ENCODE results near the gene MYL12B.

DNA sequence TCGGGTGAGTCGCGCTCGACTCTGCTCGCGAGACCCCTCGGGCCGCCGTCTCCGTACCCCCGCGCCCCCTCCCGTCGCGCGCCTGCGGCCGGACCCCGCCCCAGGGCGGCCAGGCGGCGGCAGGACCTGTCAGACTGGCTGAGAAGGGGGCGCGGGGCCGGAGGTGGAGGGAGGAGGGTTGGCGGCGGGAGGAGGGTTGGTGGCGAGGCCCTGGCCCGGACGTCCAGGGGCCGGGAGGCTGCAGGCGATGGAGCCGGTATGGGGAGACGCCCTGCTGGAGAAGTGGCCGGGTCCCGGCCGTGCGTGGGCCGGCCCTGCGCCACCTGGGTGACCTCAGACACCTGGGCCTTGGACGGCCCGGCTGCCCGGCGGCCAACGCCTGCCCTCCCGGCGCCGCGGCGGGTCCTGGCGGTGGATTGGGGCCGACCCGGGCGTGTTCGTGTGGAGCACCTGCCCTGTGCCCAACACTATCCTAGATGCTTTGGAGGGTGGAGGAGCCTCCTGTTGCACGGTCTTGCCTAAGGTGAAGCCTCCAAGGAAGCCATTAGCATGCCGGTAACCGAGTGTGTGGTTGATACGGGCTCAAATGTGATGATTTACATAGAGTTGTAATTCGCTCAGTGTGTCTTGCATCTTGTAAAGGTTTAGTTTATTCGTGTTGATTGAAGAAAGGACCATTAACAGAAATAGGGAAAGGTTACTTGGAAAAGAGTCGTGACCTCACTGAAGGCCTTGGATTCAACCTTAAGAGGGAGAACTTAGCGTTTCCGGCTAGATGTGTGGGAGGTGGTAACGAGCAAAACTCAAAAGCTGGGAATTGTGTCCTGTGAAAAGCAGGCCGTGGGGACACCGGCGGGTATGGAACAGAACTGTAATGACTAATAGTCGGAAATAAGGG, 550 bp downstream of the MYL12B start:
- TF ChIP-seq, protein P1, sequence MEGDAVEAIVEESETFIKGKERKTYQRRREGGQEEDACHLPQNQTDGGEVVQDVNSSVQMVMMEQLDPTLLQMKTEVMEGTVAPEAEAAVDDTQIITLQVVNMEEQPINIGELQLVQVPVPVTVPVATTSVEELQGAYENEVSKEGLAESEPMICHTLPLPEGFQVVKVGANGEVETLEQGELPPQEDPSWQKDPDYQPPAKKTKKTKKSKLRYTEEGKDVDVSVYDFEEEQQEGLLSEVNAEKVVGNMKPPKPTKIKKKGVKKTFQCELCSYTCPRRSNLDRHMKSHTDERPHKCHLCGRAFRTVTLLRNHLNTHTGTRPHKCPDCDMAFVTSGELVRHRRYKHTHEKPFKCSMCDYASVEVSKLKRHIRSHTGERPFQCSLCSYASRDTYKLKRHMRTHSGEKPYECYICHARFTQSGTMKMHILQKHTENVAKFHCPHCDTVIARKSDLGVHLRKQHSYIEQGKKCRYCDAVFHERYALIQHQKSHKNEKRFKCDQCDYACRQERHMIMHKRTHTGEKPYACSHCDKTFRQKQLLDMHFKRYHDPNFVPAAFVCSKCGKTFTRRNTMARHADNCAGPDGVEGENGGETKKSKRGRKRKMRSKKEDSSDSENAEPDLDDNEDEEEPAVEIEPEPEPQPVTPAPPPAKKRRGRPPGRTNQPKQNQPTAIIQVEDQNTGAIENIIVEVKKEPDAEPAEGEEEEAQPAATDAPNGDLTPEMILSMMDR (IDR thresholded peaks at IDR 0.05), result no peak
- TF ChIP-seq POLR2A (IDR thresholded peaks at IDR 0.05), result no peak
